HTR-8/SVneo (cell line): ENCODE results near the gene FN1.
"Not testable (repeated sequence)": the region's sequence is repeated elsewhere in the genome, so short reads cannot be mapped to it uniquely, and the experiment has no call there.

ENCODE experiments used
- DNase-seq: peaks from one replicate; pipeline ENCODE4 v3.0.0; 2011; ENCODE audit warnings: low spot score, mixed read lengths; ENCODE audit not compliant: insufficient read length
- FAIRE-seq: peaks from 2 replicates; lab custom pipeline; 2011; peaks lifted over from hg19 to GRCh38; lab: Jason Lieb, UNC

Gene FN1

GRCh38 chr2:215313255-215313613, 122.6 kb downstream of the FN1 start:
- DNase-seq (no peak), FAIRE-seq (no peak)

GRCh38 chr2:215311625-215312396, 124.1 kb downstream of the FN1 start, which contains the start of gene ATIC:
Gene ATIC, plus strand, starts transcription at chr2:215312059. Its CDS starts 84 bp downstream, at chr2:215312143.
- DNase-seq (peak; percentile 88), FAIRE-seq (peak; percentile 28)

- not testable (repeated sequence) for DNase-seq, FAIRE-seq
Observed at GRCh38 chr2:215311259-215311624, 124.6 kb downstream of the FN1 start.
